Mammary epithelial cell (primary cell): Measurements from ENCODE around the gene MAPK14.
A peak's percentile ranks its signal among the peaks of the same experiment; 100 is the strongest.

Experiments used
- EZH2 ChIP-seq: IDR thresholded peaks from 2 replicates; pipeline ENCODE4 v1.6.1; 2012; ENCODE audit warnings: low read length, inconsistent platforms, borderline replicate concordance
- TF ChIP-seq, protein P1 (sequence below), 2 donors: IDR thresholded peaks in 1 of 2; conservative IDR thresholded peaks in 1 of 2; 2 replicates each; pipeline ENCODE4 v1.5.1; 2011 to 2012; ENCODE audit warnings: inconsistent platforms in 2 of 2, low read length in 2 of 2, mild to moderate bottlenecking in 2 of 2, control low read depth in 1 of 2, low read depth in 1 of 2; ENCODE audit not compliant: insufficient read depth in 1 of 2; ENCODE audit errors: extremely low read depth in 1 of 2

DNA sequence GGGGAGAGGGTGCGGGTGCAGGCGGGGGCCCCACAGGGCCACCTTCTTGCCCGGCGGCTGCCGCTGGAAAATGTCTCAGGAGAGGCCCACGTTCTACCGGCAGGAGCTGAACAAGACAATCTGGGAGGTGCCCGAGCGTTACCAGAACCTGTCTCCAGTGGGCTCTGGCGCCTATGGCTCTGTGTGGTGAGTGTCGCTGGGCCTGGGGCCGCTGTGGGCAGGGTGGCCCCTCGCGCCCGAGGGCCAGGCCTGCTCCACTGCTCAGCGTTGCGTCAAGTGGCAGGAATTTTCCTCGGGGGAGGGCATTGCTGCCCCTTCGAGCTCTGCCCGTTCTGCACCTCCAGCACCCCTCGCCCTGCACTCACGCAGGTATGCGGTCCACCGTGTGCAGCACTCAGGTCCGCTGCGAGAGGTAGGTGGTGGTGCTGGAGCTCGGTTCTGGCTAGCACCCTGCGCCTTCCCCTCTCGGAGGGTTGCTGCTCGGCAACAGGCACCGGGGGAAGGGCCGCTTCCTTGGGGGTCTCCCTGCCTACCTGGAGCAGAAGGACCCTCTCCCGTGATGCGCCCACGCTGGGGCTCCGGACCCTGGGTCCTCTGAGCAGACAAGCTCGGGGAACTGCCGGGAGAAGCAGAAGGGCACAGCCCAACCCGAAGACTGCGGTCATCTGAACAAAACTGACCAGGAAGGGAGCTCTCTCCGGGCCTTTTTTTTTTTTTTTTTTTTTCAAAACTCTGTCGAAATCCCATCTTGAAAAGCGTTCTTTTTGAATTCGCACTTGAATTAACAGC lies 674 bp downstream of the MAPK14 start:
- TF ChIP-seq, protein P1, sequence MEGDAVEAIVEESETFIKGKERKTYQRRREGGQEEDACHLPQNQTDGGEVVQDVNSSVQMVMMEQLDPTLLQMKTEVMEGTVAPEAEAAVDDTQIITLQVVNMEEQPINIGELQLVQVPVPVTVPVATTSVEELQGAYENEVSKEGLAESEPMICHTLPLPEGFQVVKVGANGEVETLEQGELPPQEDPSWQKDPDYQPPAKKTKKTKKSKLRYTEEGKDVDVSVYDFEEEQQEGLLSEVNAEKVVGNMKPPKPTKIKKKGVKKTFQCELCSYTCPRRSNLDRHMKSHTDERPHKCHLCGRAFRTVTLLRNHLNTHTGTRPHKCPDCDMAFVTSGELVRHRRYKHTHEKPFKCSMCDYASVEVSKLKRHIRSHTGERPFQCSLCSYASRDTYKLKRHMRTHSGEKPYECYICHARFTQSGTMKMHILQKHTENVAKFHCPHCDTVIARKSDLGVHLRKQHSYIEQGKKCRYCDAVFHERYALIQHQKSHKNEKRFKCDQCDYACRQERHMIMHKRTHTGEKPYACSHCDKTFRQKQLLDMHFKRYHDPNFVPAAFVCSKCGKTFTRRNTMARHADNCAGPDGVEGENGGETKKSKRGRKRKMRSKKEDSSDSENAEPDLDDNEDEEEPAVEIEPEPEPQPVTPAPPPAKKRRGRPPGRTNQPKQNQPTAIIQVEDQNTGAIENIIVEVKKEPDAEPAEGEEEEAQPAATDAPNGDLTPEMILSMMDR (conservative IDR thresholded peaks at IDR 0.05 in 1 of 2, IDR thresholded peaks at IDR 0.05 in 1 of 2; ENCODE audit: extremely low read depth in 1 of 2, insufficient read depth in 1 of 2, low read depth in 1 of 2, low read length in 2 of 2), result peak in 1 of 2 donors; percentile 6
- TF ChIP-seq EZH2, result no peak
